PC-3 (cell line): ENCODE data around the gene PTPRD.

ENCODE experiments used
- CTCF ChIP-seq: fragments of 300-600 bp; sonication (generic); conservative IDR thresholded peaks from 2 replicates; pipeline ENCODE4 v1.5.1; 2017; ENCODE audit warnings: antibody characterized with exemption, low read depth, mild to moderate bottlenecking, low read length
- EZH2 ChIP-seq: fragments of 300-600 bp; sonication (generic); IDR thresholded peaks from one replicate; pipeline ENCODE4 v1.6.1; 2017; ENCODE audit warnings: antibody characterized with exemption, mild to moderate bottlenecking, low read length; ENCODE audit not compliant: unreplicated experiment

DNA sequence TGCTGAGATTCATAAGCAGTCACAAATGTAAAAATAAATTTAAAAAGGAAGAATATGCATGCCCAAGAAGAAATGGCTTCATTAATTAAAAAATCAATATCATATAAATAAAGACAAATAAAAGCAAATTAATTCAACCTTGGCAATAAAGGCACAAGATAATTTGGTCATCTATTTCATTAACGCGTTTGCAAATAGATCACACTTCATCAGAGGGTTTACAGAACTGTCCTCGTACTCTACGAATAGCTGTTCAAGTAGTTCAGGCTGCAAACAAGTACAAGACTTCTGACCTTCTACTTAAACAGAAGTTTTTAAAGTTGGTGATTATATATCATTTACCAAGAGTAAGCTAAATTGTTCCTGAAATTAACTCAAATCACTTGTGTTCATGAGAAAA lies 2038.0 kb downstream of the PTPRD start:
- no peak for TF ChIP-seq EZH2
- TF ChIP-seq CTCF: no peak
